ENCODE measurements around the gene DIAPH1.

The DIAPH1 gene

GRCh38 chr5:141484310-141484640, 134.5 kb downstream of the DIAPH1 start:
- no peak for DNase-seq

GRCh38 chr5:141483902-141484301, 134.9 kb downstream of the DIAPH1 start:
- DNase-seq, result no peak

- DNase-seq, result no peak
These were observed 139.0 kb downstream of the DIAPH1 start for GRCh38 chr5:141479776-141480175.

GRCh38 chr5:141478321-141478945, 140.4 kb downstream of the DIAPH1 start:
- peak in 1 of 14 donors; percentile 57 for DNase-seq

- DNase-seq, result peak in 1 of 14 donors; percentile 57
These were observed 141.0 kb downstream of the DIAPH1 start for GRCh38 chr5:141477815-141478214.

- DNase-seq, result peak in 1 of 14 donors; percentile 67
These were observed 141.7 kb downstream of the DIAPH1 start for GRCh38 chr5:141477044-141477575.

- DNase-seq, result peak in 4 of 14 donors; percentile 36 to 85 (median 57)
These were observed 142.5 kb downstream of the DIAPH1 start for GRCh38 chr5:141476132-141476911.

DNA sequence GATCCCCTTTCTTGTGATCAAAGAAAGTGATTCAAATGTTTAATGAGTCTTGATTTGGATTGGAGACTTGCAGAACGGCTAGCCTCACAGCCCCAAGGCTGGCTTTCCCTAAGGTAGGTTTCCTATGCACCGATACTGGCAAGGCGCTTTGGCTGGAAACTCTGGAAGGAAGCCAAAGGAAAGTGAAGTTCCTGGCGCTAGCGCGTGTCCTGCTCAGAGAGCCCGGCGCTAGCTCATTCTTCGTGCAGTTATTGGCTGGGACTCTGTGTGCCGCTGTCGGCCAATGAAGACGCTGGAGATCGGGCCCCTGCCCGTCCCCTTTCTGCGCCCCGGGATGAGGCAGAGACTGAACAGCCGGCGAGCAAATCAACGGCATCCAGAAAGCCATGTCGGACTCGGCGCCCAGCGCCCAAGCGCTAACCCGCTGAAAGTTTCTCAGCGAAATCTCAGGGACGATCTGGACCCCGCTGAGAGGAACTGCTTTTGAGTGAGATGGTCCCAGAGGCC, 143.1 kb downstream of the DIAPH1 start, which contains the start of gene PCDHGC3:
Gene PCDHGC3 (plus strand): TSS at position 342 of the 507 bp plus-strand sequence. CDS start 151 bp downstream, at position 493.
- peak in 12 of 14 donors; percentile 39 to 95 (median 78) for DNase-seq

DNA sequence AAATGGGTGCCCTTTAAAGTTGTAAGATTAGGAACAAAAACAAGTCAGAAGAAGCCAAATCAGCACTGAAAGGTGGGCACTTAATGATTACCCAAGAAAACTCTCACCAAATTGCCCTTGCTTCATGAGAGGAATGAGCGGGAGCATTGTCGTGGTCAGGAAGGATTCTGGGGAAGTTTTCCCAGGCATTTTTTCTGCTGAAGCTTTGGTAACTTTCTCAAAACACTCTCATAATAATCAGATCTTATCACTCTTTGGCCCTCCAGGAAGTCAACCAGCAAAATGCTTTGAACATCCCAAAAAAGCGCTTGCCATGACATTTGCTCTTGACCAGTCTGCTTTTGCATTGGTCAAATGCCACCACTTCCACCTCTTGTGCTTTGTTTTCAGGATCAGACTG, 153.4 kb downstream of the DIAPH1 start:
- no peak for DNase-seq

Measured in C1 segment of cervical spinal cord (tissue), 14 donors.